ENCODE data around the gene SKA1.
"Not testable (repeated sequence)": the region's sequence is repeated elsewhere in the genome, so short reads cannot be mapped to it uniquely, and the experiment has no call there.

Gene SKA1

GRCh38 chr18:50410008-50410407, 35.2 kb downstream of the SKA1 start:
- H3K9me3 ChIP-seq (ENCODE audit: control insufficient read depth, low read depth, low read length): no peaks in the 10 kb centered on the region
- no peak overlapping the region for H3K4me3 ChIP-seq (ENCODE audit: low read length)
- H3K36me3 ChIP-seq (ENCODE audit: control insufficient read depth, low read depth, low read length): no peaks in the 10 kb centered on the region
- no peak overlapping the region for H3K9ac ChIP-seq (ENCODE audit: low read length)
- H3K27me3 ChIP-seq (ENCODE audit: control insufficient read depth, insufficient read depth, low read length): peaks cover 32% of the 10 kb centered on the region
- H3K27ac ChIP-seq (ENCODE audit: low read length): no peak overlapping the region
- peaks cover 41% of the 10 kb centered on the region for H3K4me1 ChIP-seq (ENCODE audit: control insufficient read depth, low read depth, low read length)

- Histone ChIP-seq H3K27ac (ENCODE audit: low read length) (no peak overlapping the region), H3K4me3 (ENCODE audit: low read length) (no peak overlapping the region), H3K9me3 (ENCODE audit: control insufficient read depth, low read depth, low read length) (no peaks in the 10 kb centered on the region), H3K9ac (ENCODE audit: low read length) (no peak overlapping the region), H3K4me1 (ENCODE audit: control insufficient read depth, low read depth, low read length) (peaks cover 33% of the 10 kb centered on the region), H3K27me3 (ENCODE audit: control insufficient read depth, insufficient read depth, low read length) (peaks cover 25% of the 10 kb centered on the region), H3K36me3 (ENCODE audit: control insufficient read depth, low read depth, low read length) (no peaks in the 10 kb centered on the region)
These were observed 36.0 kb downstream of the SKA1 start for GRCh38 chr18:50410894-50411293.

DNA sequence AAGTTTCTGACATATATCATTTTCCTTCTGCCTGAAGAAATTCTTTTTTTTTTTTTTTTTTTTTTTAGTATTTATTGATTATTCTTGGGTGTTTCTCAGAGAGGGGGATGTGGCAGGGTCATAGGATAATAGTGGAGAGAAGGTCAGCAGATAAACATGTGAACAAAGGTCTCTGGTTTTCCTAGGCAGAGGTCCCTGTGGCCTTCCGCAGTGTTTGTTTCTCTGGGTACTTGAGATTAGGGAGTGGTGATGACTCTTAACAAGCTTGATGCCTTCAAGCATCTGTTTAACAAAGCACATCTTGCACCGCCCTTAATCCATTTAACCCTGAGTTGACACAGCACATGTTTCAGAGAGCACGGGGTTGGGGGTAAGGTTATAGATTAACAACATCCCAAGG, 42.0 kb downstream of the SKA1 start:
- H3K36me3 ChIP-seq (ENCODE audit: control insufficient read depth, low read depth, low read length); H3K27ac ChIP-seq (ENCODE audit: low read length); H3K9me3 ChIP-seq (ENCODE audit: control insufficient read depth, low read depth, low read length); H3K27me3 ChIP-seq (ENCODE audit: control insufficient read depth, insufficient read depth, low read length); H3K4me3 ChIP-seq (ENCODE audit: low read length); H3K4me1 ChIP-seq (ENCODE audit: control insufficient read depth, low read depth, low read length); H3K9ac ChIP-seq (ENCODE audit: low read length): not testable (repeated sequence)

GRCh38 chr18:50417705-50418104, 42.9 kb downstream of the SKA1 start:
- H3K9me3 ChIP-seq (ENCODE audit: control insufficient read depth, low read depth, low read length); H3K27me3 ChIP-seq (ENCODE audit: control insufficient read depth, insufficient read depth, low read length); H3K36me3 ChIP-seq (ENCODE audit: control insufficient read depth, low read depth, low read length); H3K4me3 ChIP-seq (ENCODE audit: low read length); H3K4me1 ChIP-seq (ENCODE audit: control insufficient read depth, low read depth, low read length); H3K27ac ChIP-seq (ENCODE audit: low read length); H3K9ac ChIP-seq (ENCODE audit: low read length): not testable (repeated sequence)

- Histone ChIP-seq H3K36me3 (ENCODE audit: control insufficient read depth, low read depth, low read length) (no peaks in the 10 kb centered on the region), H3K27ac (ENCODE audit: low read length) (no peak overlapping the region), H3K4me3 (ENCODE audit: low read length) (no peak overlapping the region), H3K9ac (ENCODE audit: low read length) (no peak overlapping the region), H3K9me3 (ENCODE audit: control insufficient read depth, low read depth, low read length) (no peaks in the 10 kb centered on the region), H3K4me1 (ENCODE audit: control insufficient read depth, low read depth, low read length) (no peaks in the 10 kb centered on the region), H3K27me3 (ENCODE audit: control insufficient read depth, insufficient read depth, low read length) (no peaks in the 10 kb centered on the region)
These were observed 43.8 kb downstream of the SKA1 start for GRCh38 chr18:50418650-50419049.

- no peaks in the 10 kb centered on the region for H3K36me3 ChIP-seq (ENCODE audit: control insufficient read depth, low read depth, low read length)
- peaks cover 3% of the 10 kb centered on the region for H3K9me3 ChIP-seq (ENCODE audit: control insufficient read depth, low read depth, low read length)
- H3K4me1 ChIP-seq (ENCODE audit: control insufficient read depth, low read depth, low read length): no peaks in the 10 kb centered on the region
- H3K9ac ChIP-seq (ENCODE audit: low read length): no peak overlapping the region
- H3K27me3 ChIP-seq (ENCODE audit: control insufficient read depth, insufficient read depth, low read length): no peaks in the 10 kb centered on the region
- H3K4me3 ChIP-seq (ENCODE audit: low read length): no peak overlapping the region
- H3K27ac ChIP-seq (ENCODE audit: low read length): no peak overlapping the region
These were observed 47.5 kb downstream of the SKA1 start for GRCh38 chr18:50422286-50422898.

DNA sequence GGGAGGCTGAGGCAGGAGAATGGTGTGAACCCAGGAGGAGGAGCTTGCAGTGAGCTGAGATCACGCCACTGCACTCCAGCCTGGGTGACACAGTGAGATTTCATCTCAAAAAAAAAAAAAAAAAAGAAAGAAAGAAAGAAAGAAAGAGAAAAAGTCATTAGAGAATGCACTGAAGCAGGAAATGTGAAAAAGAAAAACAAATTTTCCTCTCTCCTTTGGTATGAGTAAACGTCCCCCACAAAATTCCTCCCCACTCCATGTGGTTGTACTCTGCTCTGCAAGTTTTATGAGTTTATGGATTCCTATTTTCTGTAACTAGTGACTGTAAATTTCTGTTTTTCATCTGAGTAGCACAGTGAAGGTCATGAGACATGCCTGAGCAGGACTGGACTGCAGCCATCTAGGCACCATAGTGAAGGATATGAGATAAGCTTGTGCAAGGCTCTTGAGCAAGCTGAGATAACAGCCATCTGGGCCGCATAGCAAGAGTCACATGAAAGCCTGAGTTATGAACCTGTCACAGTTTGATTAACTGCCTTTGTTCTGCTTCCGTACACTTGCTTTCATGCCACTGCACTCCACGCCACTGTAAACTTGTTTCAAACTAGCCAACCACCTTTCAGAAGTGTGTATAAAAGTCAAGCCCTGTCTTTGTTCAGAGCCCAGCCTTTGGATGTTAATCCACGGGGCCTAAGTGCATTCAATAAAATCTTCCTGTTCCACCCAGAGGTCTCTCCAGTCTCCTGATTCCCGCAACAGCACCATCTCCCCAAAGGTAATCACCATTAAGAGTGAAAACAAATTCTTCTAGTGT, 50.2 kb downstream of the SKA1 start:
- Histone ChIP-seq H3K27me3 (ENCODE audit: control insufficient read depth, insufficient read depth, low read length) (no peaks in the 10 kb centered on the region), H3K9ac (ENCODE audit: low read length) (no peak overlapping the region), H3K27ac (ENCODE audit: low read length) (no peak overlapping the region), H3K36me3 (ENCODE audit: control insufficient read depth, low read depth, low read length) (no peaks in the 10 kb centered on the region), H3K9me3 (ENCODE audit: control insufficient read depth, low read depth, low read length) (peaks cover 3% of the 10 kb centered on the region), H3K4me3 (ENCODE audit: low read length) (no peak overlapping the region), H3K4me1 (ENCODE audit: control insufficient read depth, low read depth, low read length) (no peaks in the 10 kb centered on the region)

GRCh38 chr18:50427896-50428295, 53.0 kb downstream of the SKA1 start:
- Histone ChIP-seq H3K27me3 (ENCODE audit: control insufficient read depth, insufficient read depth, low read length) (no peaks in the 10 kb centered on the region), H3K36me3 (ENCODE audit: control insufficient read depth, low read depth, low read length) (no peaks in the 10 kb centered on the region), H3K4me1 (ENCODE audit: control insufficient read depth, low read depth, low read length) (no peaks in the 10 kb centered on the region), H3K9me3 (ENCODE audit: control insufficient read depth, low read depth, low read length) (peaks cover 3% of the 10 kb centered on the region), H3K9ac (ENCODE audit: low read length) (no peak overlapping the region), H3K4me3 (ENCODE audit: low read length) (no peak overlapping the region), H3K27ac (ENCODE audit: low read length) (no peak overlapping the region)

GRCh38 chr18:50428531-50429206, 53.8 kb downstream of the SKA1 start:
- no peaks in the 10 kb centered on the region for H3K4me1 ChIP-seq (ENCODE audit: control insufficient read depth, low read depth, low read length)
- H3K36me3 ChIP-seq (ENCODE audit: control insufficient read depth, low read depth, low read length): no peaks in the 10 kb centered on the region
- peaks cover 3% of the 10 kb centered on the region for H3K9me3 ChIP-seq (ENCODE audit: control insufficient read depth, low read depth, low read length)
- no peak overlapping the region for H3K4me3 ChIP-seq (ENCODE audit: low read length)
- H3K27ac ChIP-seq (ENCODE audit: low read length): no peak overlapping the region
- H3K27me3 ChIP-seq (ENCODE audit: control insufficient read depth, insufficient read depth, low read length): no peaks in the 10 kb centered on the region
- no peak overlapping the region for H3K9ac ChIP-seq (ENCODE audit: low read length)

GRCh38 chr18:50429207-50429948, 54.5 kb downstream of the SKA1 start:
- no peaks in the 10 kb centered on the region for H3K36me3 ChIP-seq (ENCODE audit: control insufficient read depth, low read depth, low read length)
- no peaks in the 10 kb centered on the region for H3K27me3 ChIP-seq (ENCODE audit: control insufficient read depth, insufficient read depth, low read length)
- no peaks in the 10 kb centered on the region for H3K4me1 ChIP-seq (ENCODE audit: control insufficient read depth, low read depth, low read length)
- H3K27ac ChIP-seq (ENCODE audit: low read length): no peak overlapping the region
- no peak overlapping the region for H3K9ac ChIP-seq (ENCODE audit: low read length)
- H3K9me3 ChIP-seq (ENCODE audit: control insufficient read depth, low read depth, low read length): peaks cover 3% of the 10 kb centered on the region
- no peak overlapping the region for H3K4me3 ChIP-seq (ENCODE audit: low read length)

DNA sequence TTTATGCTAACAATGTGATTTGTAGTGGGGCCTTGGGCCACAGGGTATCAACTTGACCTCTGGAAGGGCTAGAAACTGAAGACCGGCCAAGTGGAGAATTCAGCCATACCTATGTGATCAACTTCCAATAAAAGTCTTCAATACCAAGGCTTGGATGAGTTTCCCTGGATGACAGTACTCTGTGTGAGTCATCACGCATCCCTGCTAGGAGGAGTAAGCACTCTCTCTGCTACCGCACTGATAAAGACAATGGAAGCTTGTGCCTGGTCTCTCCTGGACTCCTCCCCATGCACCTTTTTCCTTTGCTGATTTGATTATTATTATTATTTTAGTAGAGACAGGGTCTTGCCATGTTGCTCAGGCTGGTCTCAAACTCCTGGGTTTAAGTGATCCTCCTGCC, 58.1 kb downstream of the SKA1 start:
- H3K4me1 ChIP-seq (ENCODE audit: control insufficient read depth, low read depth, low read length): no peaks in the 10 kb centered on the region
- no peak overlapping the region for H3K9ac ChIP-seq (ENCODE audit: low read length)
- H3K27me3 ChIP-seq (ENCODE audit: control insufficient read depth, insufficient read depth, low read length): no peaks in the 10 kb centered on the region
- no peak overlapping the region for H3K27ac ChIP-seq (ENCODE audit: low read length)
- H3K4me3 ChIP-seq (ENCODE audit: low read length): no peak overlapping the region
- H3K36me3 ChIP-seq (ENCODE audit: control insufficient read depth, low read depth, low read length): no peaks in the 10 kb centered on the region
- H3K9me3 ChIP-seq (ENCODE audit: control insufficient read depth, low read depth, low read length): no peaks in the 10 kb centered on the region
